Measurements from ENCODE around the gene MAP2K5.

The MAP2K5 gene

GRCh38 chr15:67785431-67785830 is 242.9 kb downstream of the MAP2K5 start:
- no peak for DNase-seq

- DNase-seq: no peak
Observed at GRCh38 chr15:67786646-67787045, 244.1 kb downstream of the MAP2K5 start.

- no peak for DNase-seq
Observed at GRCh38 chr15:67788986-67789385, 246.5 kb downstream of the MAP2K5 start.

GRCh38 chr15:67790610-67791319 is 248.3 kb downstream of the MAP2K5 start:
- no peak for DNase-seq

DNA sequence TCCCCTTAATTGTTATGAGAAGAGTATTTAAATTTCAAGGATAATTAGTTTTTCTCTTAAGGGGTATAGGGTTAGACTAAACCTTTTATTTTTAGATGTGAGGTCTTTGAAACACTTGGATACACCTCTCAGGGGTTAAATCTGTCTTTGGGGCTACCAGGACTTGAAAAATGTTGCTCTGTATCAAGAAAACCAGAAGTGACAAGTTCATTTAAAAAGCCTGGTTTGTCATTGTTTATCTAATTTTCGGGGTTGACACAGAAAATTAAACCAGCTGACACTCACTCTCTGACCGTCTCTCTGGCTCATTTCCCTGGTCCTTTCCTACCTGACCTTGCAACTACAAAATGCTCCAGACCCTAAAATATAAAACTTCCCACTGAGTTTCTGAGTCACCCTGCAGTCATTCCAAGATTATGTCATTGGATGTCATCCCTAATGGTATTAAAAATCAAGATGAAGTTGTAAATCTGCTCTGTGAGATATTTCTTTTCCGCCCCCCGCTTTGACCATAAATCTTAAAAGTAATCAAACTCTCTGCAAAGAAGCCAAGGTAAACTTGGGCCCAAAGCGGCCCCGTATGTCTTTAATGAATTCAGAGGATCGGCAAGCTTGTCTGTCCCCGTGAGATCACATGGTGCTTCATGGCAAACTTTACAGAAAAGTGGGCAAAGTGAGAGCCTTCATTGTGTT is 249.9 kb downstream of the MAP2K5 start:
- DNase-seq: no peak

GRCh38 chr15:67794832-67795574 is 252.5 kb downstream of the MAP2K5 start:
- DNase-seq: no peak

GRCh38 chr15:67796196-67797127 is 254.0 kb downstream of the MAP2K5 start:
- no peak for DNase-seq

DNA sequence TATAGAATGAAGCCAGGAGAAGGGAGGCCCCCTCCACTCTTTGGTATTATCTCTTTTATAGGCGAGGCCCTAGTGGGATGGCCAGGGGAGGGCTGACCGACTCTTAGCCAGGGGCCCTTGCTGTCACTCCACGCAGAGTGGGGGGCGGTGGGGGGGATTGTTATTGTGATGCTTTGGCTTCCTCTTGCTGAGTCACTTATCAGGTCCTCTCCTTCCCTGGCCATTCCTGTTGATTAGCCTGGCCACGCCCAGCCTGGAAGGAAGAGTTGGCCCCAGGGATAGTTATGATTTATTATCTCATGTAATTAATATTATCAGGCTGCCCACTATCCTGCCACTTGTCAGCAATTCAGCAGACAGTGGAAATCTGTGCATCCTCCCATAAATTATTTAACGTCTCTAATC is 257.3 kb downstream of the MAP2K5 start:
- DNase-seq: no peak

GRCh38 chr15:67801142-67801541 is 258.6 kb downstream of the MAP2K5 start:
- DNase-seq: no peak

GRCh38 chr15:67801926-67802914 is 259.7 kb downstream of the MAP2K5 start:
- no peak for DNase-seq

DNA sequence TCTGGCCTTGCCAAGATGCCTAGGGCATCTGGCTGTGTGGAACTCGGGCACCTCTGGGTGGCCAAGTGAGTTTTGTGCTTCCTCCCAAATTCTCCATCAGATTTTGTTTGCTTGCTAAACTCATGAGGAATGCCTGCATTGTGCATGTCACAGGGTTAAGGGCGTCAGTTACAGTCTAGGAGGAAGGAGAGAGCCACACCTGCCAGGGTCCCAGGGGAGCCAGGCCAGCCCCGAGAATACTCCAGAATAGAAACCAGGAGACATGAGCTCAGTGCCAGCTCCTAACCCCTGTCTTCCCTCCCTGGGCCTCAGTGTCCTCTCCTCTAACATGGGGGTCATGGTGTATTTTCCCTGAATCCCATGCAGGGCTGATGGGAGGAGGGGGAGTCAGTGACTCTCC is 260.8 kb downstream of the MAP2K5 start:
- no peak for DNase-seq

- no peak for DNase-seq
Observed at GRCh38 chr15:67803996-67804843, 261.7 kb downstream of the MAP2K5 start.

DNA sequence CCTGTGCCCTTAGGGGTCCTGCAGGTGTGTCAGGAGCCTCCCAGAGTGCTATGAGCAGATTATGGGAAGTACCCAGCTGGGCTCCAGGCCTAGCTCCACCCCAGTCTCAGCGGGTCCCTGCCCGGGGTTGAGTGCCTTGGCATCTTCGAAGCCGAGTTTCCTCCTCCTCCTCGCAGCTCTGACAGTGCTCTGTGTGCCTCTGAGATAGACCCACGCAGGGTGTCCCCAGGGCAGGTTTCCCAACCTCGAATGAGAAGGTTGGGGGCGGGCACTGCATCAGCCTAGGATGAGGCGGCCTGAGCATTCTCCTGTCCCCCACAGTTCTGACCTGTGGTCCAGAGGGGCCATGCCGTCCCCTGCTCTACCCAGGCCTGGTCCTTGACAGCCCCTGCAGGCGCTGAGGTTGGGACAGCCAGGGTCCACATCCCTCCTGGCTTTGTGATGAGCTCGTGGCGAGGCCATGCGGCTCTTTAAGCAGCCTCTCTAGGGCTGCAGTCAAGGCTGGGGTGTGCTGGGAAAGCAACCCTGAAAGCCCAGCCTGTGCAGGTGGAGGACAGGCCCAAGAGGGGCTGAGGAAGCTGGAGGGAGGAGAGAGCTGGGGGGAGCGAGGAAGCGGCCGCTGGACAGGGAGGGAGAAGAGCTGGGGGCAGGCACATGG is 262.6 kb downstream of the MAP2K5 start:
- DNase-seq: no peak

- no peak for DNase-seq
Observed at GRCh38 chr15:67805666-67806516, 263.4 kb downstream of the MAP2K5 start.

DNA sequence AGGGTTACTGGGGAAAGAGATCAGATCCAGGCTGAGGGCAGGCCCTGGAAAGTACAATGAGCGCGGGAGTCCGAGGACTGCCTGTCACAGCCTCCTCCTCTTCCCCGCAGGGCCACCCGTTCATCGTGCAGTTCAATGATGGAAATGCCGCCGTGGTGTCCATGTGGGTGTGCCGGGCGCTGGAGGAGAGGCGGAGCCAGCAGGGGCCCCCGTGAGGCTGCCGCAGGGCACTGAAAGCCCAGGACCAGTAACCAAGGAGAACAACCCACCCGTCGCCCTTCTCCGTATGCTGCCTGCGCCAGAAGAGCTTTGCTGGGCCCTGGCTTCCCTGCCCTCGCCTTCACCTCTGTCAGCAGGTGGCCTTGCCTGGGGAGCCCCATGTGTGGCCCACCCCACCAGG is 264.0 kb downstream of the MAP2K5 start:
- DNase-seq: no peak

DNA sequence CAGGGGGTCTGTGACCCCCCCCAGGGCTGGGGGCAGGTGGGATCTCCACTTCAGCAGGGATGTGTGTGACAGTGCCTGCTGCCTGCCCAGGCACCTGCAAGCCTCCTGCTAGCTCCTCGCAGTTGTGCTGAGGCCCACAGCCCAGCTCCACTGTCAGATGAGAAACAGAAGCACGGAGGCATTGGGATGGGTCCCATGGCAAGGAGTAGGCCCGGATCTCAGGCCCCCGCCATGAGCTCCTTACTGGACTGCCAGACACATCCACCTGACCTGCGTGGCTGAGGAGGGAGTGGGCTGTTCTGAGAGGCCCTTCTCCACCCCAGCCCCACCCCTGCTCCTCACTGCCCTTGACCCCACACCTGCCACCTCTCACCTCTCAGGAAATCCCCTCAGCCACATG is 264.6 kb downstream of the MAP2K5 start:
- no peak for DNase-seq

GRCh38 chr15:67807836-67808235 is 265.3 kb downstream of the MAP2K5 start:
- no peak for DNase-seq

DNA sequence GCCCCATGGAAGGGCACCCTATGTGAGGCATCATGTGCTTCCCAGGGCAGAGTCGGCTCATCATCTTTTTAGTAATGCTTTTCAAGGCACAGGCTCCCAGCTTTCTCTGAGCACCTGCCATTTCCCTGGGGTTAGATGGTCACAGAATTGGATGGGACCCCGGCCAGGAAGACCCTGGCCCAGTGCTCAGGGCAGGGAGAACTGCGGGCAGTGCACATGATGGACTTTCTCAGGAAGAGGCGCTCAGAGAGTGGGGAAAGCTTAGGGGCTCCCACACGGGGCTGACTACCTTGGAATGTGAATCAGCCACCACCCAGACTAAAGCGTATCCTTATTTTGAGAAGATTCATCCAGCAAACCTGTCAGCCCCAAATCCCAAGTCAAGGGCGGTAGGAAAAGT is 266.3 kb downstream of the MAP2K5 start:
- DNase-seq: no peak

DNA sequence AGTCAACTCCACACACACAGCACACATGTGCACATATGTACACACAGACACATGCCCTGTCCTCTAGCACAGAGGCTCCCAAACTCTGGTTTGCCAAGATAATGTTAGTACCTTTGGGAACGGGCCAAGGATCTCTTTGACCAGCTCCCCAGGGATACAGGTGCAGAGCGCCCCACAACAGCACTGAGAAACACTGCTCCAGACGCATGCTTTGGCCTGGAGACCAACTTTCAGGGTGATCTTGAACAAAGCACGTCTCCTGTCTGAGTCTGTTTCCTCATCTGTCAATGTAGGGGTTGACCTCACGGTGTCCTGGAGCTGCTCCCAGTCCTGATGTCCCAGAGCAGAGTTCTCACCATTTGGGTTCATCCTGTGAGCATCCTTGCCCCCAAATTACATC is 266.9 kb downstream of the MAP2K5 start:
- no peak for DNase-seq

Measured in inflammatory macrophage (primary cell).